Measurements from ENCODE around the gene LIFR.

The LIFR gene

DNA sequence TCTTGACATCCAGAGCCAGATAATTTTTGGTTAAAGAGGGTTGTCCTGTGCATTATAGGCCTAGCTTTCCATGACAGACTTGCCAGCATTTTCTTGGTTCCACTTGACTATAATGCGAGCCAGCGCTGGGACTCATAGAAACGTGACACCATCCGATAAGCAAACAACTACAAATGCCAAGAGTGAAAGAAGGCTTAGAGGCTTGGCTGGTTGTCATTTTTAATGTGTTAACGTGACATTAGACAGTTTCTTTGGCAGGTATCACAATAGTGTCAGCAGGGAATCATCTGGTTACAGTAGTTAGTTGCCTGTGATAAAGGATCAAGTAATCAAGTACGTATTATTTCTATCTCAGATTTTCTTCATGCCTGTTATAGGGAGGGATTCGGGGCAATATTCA, 20.0 kb upstream of the LIFR start (continued):
- TF ChIP-seq PRDM6 (tag by site-specific recombination; IDR thresholded peaks at IDR 0.05) = peak; percentile 85
- TF ChIP-seq ZNF544 (tag by site-specific recombination; IDR thresholded peaks at IDR 0.05) = no peak
- TF ChIP-seq ZNF843 (tag by site-specific recombination; IDR thresholded peaks at IDR 0.05) = peak; percentile 92
- TF ChIP-seq, protein P1, sequence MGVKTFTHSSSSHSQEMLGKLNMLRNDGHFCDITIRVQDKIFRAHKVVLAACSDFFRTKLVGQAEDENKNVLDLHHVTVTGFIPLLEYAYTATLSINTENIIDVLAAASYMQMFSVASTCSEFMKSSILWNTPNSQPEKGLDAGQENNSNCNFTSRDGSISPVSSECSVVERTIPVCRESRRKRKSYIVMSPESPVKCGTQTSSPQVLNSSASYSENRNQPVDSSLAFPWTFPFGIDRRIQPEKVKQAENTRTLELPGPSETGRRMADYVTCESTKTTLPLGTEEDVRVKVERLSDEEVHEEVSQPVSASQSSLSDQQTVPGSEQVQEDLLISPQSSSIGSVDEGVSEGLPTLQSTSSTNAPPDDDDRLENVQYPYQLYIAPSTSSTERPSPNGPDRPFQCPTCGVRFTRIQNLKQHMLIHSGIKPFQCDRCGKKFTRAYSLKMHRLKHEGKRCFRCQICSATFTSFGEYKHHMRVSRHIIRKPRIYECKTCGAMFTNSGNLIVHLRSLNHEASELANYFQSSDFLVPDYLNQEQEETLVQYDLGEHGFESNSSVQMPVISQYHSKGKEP (tag by site-specific recombination; IDR thresholded peaks at IDR 0.05) = no peak; the same call in 1 of the 2 replicates
- no peak for TF ChIP-seq ZNF704 (tag by site-specific recombination; IDR thresholded peaks at IDR 0.05)
- no peak for TF ChIP-seq HIC1 (tag by site-specific recombination; IDR thresholded peaks at IDR 0.05)
- TF ChIP-seq ZNF175 (tag by site-specific recombination; IDR thresholded peaks at IDR 0.05) = no peak
- TF ChIP-seq ZNF707 (tag by site-specific recombination; IDR thresholded peaks at IDR 0.05) = no peak
- no peak for TF ChIP-seq ZFP41 (tag by site-specific recombination; IDR thresholded peaks at IDR 0.05; ENCODE audit: borderline replicate concordance)
- TF ChIP-seq KLF9 (tag by site-specific recombination; IDR thresholded peaks at IDR 0.05; ENCODE audit: low read depth) = no peak
- TF ChIP-seq ZNF639 (tag by site-specific recombination; IDR thresholded peaks at IDR 0.05) = no peak
- no peak for TF ChIP-seq ZNF391 (tag by site-specific recombination; IDR thresholded peaks at IDR 0.05; ENCODE audit: borderline replicate concordance, low read depth)
- TF ChIP-seq IKZF3 (tag by site-specific recombination; IDR thresholded peaks at IDR 0.05) = peak; percentile 75
- no peak for TF ChIP-seq EGR2 (tag by site-specific recombination; IDR thresholded peaks at IDR 0.05; ENCODE audit: low read depth)
- TF ChIP-seq MZF1 (tag by site-specific recombination; IDR thresholded peaks at IDR 0.05; ENCODE audit: borderline replicate concordance) = no peak; the same call in 1 of the 2 replicates
- TF ChIP-seq ZNF571 (tag by site-specific recombination; IDR thresholded peaks at IDR 0.05) = no peak
- no peak for TF ChIP-seq GLIS2 (tag by site-specific recombination; IDR thresholded peaks at IDR 0.05)
- TF ChIP-seq ZNF16 (tag by site-specific recombination; IDR thresholded peaks at IDR 0.05; ENCODE audit: low read depth) = no peak
- TF ChIP-seq ZSCAN16 (tag by site-specific recombination; IDR thresholded peaks at IDR 0.05) = no peak
- no peak for TF ChIP-seq ZNF433 (tag by site-specific recombination; IDR thresholded peaks at IDR 0.05; ENCODE audit: low read depth)
- peak; percentile 48; the same call in 1 of the 2 replicates for TF ChIP-seq ZNF660 (tag by site-specific recombination; IDR thresholded peaks at IDR 0.05)
- peak; percentile 36 for TF ChIP-seq ZNF366 (tag by site-specific recombination; conservative IDR thresholded peaks at IDR 0.05)
- no peak for TF ChIP-seq ZNF19 (tag by site-specific recombination; IDR thresholded peaks at IDR 0.05; ENCODE audit: low read depth)
- TF ChIP-seq ZNF521 (tag by site-specific recombination; IDR thresholded peaks at IDR 0.05) = no peak
- TF ChIP-seq ZBTB21 (tag by site-specific recombination; IDR thresholded peaks at IDR 0.05) = no peak
- TF ChIP-seq SCRT1 (tag by site-specific recombination; IDR thresholded peaks at IDR 0.05; ENCODE audit: borderline replicate concordance) = no peak
- TF ChIP-seq FEZF1 (tag by site-specific recombination; IDR thresholded peaks at IDR 0.05) = peak; percentile 82
- TF ChIP-seq ZNF473 (tag by site-specific recombination; IDR thresholded peaks at IDR 0.05) = no peak
- no peak for TF ChIP-seq ZNF37A (tag by site-specific recombination; IDR thresholded peaks at IDR 0.05)
- TF ChIP-seq ZNF202 (tag by site-specific recombination; IDR thresholded peaks at IDR 0.05; ENCODE audit: borderline replicate concordance) = no peak
- no peak for TF ChIP-seq ZNF274 (IDR thresholded peaks at IDR 0.05; ENCODE audit: low read length)
- TF ChIP-seq ZNF274 (tag by site-specific recombination; IDR thresholded peaks at IDR 0.05; ENCODE audit: borderline replicate concordance) = no peak
- no peak for TF ChIP-seq ZNF10 (tag by site-specific recombination; IDR thresholded peaks at IDR 0.05)
- TF ChIP-seq GLIS1 (tag by site-specific recombination; IDR thresholded peaks at IDR 0.05) = no peak
- TF ChIP-seq ZNF600 (tag by site-specific recombination; IDR thresholded peaks at IDR 0.05) = 0 out of 2 replicates have a peak, but pooled peaks have one; percentile 59
- TF ChIP-seq ZBTB48 (tag by site-specific recombination; IDR thresholded peaks at IDR 0.05) = no peak
